ENCODE data around the gene SIPA1L3.
A peak's percentile ranks its signal among the peaks of the same experiment; 100 is the strongest.

SIPA1L3 gene

DNA sequence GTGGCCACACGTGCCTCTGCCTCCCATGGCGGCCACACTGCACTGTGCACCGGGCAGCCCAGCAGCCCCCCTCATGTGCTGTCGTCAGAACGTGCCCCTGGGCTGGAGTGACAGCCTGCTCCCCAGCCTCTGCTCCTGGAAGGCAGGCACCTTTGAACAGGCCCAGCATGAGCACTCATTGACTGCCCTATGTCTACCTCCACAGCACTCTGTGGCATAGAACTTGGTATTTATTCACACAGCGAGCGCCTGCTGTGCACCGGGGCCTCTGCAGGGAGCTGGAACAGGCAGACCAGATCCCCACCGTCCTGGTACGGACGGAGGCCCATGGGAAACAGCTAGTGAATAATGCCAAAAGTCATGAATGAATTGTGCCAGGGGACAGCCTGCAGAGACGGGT is 263.3 kb downstream of the SIPA1L3 start:
- no peak overlapping the region for H3K4me3 ChIP-seq (ENCODE audit: control insufficient read depth, low read depth, low read length)
- no peak for TF ChIP-seq CTCF (IDR thresholded peaks at IDR 0.05; ENCODE audit: control insufficient read depth, insufficient read depth, low read depth, low read length, missing control alignments)
- no peak for DNase-seq (ENCODE audit: low read depth)

DNA sequence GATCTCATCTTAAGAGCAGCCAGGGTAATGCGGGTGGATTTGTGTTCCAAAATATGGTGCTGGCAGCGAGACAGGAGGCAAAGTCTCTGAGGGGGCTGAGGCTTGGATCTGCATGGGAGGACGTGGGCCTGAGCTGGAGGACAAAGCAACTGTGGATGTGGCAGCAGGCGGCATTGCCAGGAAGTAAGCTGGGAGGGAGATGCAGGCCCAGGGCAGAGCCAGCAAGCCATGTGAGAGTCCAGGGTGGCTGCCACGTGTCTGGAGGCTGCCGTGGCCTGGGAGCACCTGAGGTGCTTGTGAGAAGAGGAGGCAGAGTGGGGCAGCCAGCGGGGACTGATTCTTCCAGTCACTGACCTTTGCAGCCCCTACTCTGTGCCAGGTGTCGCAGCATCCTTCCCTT is 265.0 kb downstream of the SIPA1L3 start:
- no peak for TF ChIP-seq CTCF (IDR thresholded peaks at IDR 0.05; ENCODE audit: control insufficient read depth, insufficient read depth, low read depth, low read length, missing control alignments)
- no peak for DNase-seq (ENCODE audit: low read depth)

DNA sequence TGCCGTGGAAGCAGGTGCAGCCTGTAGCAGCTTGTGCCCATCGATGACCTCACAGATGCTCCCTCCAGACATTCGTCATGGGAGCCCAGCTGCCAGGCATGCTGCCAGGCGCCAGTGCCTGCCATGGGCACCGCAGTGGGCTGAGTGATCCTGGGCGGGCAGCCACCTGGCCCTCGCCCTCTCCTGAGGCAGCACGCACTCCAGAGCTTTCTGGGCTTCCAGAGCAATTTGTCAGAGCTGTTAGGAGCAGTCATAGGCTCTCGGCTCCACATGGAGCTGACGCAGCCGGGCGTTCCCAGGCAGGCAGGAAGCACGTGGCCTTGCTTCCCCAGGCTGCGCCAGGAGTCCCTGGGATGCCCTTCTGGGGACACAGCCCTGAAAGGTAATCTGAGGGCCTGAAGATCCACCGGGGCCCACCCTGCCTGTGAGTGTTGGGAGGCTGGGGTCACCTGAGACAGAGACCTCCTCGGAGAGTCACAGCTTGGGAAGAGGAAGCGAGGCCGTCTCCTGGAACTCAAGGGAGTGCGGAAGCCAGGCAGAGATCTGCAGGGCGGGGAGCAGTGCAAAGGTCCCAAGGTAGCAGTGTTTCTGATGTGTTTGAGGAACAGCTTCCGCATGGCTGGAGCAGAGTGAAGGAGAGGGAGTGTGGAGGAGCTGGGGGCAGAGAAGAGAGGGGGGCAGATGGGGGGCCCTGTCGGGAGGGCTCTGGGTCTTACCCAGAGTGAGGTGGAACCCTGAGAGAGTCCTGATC is 266.5 kb downstream of the SIPA1L3 start:
- peak; percentile 18 for DNase-seq (ENCODE audit: low read depth)
- no peak overlapping the region for H3K4me3 ChIP-seq (ENCODE audit: control insufficient read depth, low read depth, low read length)
- no peak for TF ChIP-seq CTCF (IDR thresholded peaks at IDR 0.05; ENCODE audit: control insufficient read depth, insufficient read depth, low read depth, low read length, missing control alignments)

More for the DNA sequence above, 265.0 kb downstream of the SIPA1L3 start:
- H3K4me3 ChIP-seq (ENCODE audit: control insufficient read depth, low read depth, low read length) = no peak overlapping the region

DNA sequence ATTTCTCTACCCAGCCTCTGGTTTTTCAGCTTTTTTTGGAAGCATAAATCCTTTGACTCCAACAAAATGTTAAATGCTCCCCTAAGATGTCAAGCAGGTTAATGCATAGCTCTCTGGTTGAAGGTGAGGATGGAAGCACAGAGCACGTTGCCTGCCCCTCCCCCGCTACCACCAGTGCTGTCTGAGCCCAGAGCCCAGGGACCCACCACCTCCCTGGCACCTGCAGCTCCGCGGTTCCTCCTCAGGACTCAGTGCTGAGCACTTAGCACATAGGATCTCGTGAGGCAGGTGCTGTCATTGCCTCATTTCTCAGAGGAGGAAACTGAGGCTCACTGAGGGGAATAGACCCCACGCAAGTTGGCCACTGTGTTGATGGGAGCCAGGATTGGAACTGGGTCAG is 268.4 kb downstream of the SIPA1L3 start:
- no peak overlapping the region for H3K4me3 ChIP-seq (ENCODE audit: control insufficient read depth, low read depth, low read length)
- DNase-seq (ENCODE audit: low read depth) = no peak
- TF ChIP-seq CTCF (IDR thresholded peaks at IDR 0.05; ENCODE audit: control insufficient read depth, insufficient read depth, low read depth, low read length, missing control alignments) = no peak

- no peak for DNase-seq (ENCODE audit: low read depth)
- TF ChIP-seq CTCF (IDR thresholded peaks at IDR 0.05; ENCODE audit: control insufficient read depth, insufficient read depth, low read depth, low read length, missing control alignments) = no peak
These were observed 273.1 kb downstream of the SIPA1L3 start for GRCh38 chr19:38180071-38180470.

DNA sequence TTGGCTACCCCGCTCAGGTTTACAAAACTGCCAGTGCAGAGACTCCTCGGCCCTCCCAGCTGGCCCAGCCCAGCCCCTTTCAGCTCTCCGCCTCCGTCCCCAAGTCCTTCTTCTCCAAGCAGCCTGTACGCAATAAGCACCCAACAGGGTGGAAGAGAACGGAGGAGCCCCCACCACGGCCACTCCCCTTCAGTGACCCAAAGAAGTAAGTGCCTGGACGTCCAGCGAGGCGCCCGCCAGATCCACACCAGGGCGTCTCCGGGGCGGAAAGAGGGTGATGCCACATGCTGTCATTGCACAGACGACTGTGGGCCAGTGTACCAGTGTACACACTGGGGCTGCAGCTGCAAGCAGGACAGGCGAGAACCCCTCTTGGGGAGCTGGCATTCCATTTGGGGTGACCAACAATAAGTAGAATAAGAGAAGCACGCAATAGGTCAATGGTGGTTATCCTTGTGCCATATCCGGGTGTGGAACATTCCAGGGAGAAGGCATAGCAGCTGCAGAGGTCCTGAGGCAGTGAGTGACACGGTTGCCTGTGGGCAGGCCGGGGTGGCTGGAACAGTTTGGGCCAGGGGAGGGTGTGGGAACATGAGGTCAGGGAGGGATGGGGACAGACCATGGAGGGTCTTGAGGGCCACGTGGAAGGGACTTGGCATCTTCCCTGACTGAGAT is 275.7 kb downstream of the SIPA1L3 start:
- no peak for TF ChIP-seq CTCF (IDR thresholded peaks at IDR 0.05; ENCODE audit: control insufficient read depth, insufficient read depth, low read depth, low read length, missing control alignments)
- no peak overlapping the region for H3K4me3 ChIP-seq (ENCODE audit: control insufficient read depth, low read depth, low read length)
- DNase-seq (ENCODE audit: low read depth) = no peak

More at GRCh38 chr19:38180071-38180470, 273.1 kb downstream of the SIPA1L3 start:
- no peak overlapping the region for H3K4me3 ChIP-seq (ENCODE audit: control insufficient read depth, low read depth, low read length)

All from AG09309 (cell line).